GM19238 (cell line): ENCODE measurements around the gene ACSBG1.

ENCODE experiments used
- DNase-seq: peaks from one replicate; pipeline ENCODE4 v3.0.0; 2011; ENCODE audit warnings: low spot score; ENCODE audit not compliant: insufficient read length

The ACSBG1 gene

GRCh38 chr15:78234515-78235040 is at the start of gene ACSBG1:
TSS of gene ACSBG1 (minus strand) at chr15:78234565. CDS start at chr15:78234501, 64 bp downstream.
- DNase-seq, result no peak

- DNase-seq, result no peak
Measured at GRCh38 chr15:78282324-78282723, 48.0 kb upstream of the ACSBG1 start.

GRCh38 chr15:78280319-78281072 is 46.1 kb upstream of the ACSBG1 start:
- no peak for DNase-seq

GRCh38 chr15:78276064-78276943 is 41.9 kb upstream of the ACSBG1 start:
- DNase-seq, result no peak

GRCh38 chr15:78274994-78275393 is 40.6 kb upstream of the ACSBG1 start:
- DNase-seq, result no peak

GRCh38 chr15:78272776-78273175 is 38.4 kb upstream of the ACSBG1 start:
- DNase-seq, result no peak

GRCh38 chr15:78272316-78272715 is 38.0 kb upstream of the ACSBG1 start:
- no peak for DNase-seq

- no peak for DNase-seq
Measured at GRCh38 chr15:78266806-78267205, 32.4 kb upstream of the ACSBG1 start.

- DNase-seq, result no peak
Measured at GRCh38 chr15:78266229-78266628, 31.9 kb upstream of the ACSBG1 start.

- DNase-seq, result no peak
Measured at GRCh38 chr15:78265752-78266224, 31.4 kb upstream of the ACSBG1 start.

GRCh38 chr15:78265137-78265460 is 30.7 kb upstream of the ACSBG1 start:
- no peak for DNase-seq

GRCh38 chr15:78264304-78265136 is 30.2 kb upstream of the ACSBG1 start, which contains the start of gene DNAJA4:
TSS of gene DNAJA4 (plus strand) at chr15:78264562. CDS start at chr15:78264764, 202 bp downstream.
- DNase-seq, result peak; percentile 33

GRCh38 chr15:78263907-78264303 is 29.5 kb upstream of the ACSBG1 start:
- no peak for DNase-seq

GRCh38 chr15:78263351-78263781 is 29.0 kb upstream of the ACSBG1 start:
- DNase-seq, result no peak

GRCh38 chr15:78261062-78261461 is 26.7 kb upstream of the ACSBG1 start:
- DNase-seq, result no peak

GRCh38 chr15:78260489-78260888 is 26.1 kb upstream of the ACSBG1 start:
- no peak for DNase-seq

- DNase-seq, result no peak
Measured at GRCh38 chr15:78259232-78259631, 24.9 kb upstream of the ACSBG1 start.

- no peak for DNase-seq
Measured at GRCh38 chr15:78257681-78258080, 23.3 kb upstream of the ACSBG1 start.

GRCh38 chr15:78256044-78256437 is 21.7 kb upstream of the ACSBG1 start:
- no peak for DNase-seq

GRCh38 chr15:78255421-78256043 is 21.2 kb upstream of the ACSBG1 start:
- DNase-seq, result no peak

GRCh38 chr15:78251136-78251535 is 16.8 kb upstream of the ACSBG1 start:
- DNase-seq, result no peak
